Stimulated activated naive CD4-positive, alpha-beta T cell (primary cell): ENCODE data around the gene NPC1.
"Not testable (repeated sequence)": the region's sequence is repeated elsewhere in the genome, so short reads cannot be mapped to it uniquely, and the experiment has no call there.

Source experiments
- DNase-seq, 6 experiments: peaks; one replicate each; lab custom pipeline; 2025; lab: John Stamatoyannopoulos, UW

The NPC1 gene

GRCh38 chr18:23609390-23610023 lies 23.2 kb upstream of the NPC1 start:
- DNase-seq: no peak

GRCh38 chr18:23608211-23608610 lies 21.9 kb upstream of the NPC1 start:
- DNase-seq: no peak

- DNase-seq: no peak
Observed at GRCh38 chr18:23605941-23606340, 19.6 kb upstream of the NPC1 start.

DNA sequence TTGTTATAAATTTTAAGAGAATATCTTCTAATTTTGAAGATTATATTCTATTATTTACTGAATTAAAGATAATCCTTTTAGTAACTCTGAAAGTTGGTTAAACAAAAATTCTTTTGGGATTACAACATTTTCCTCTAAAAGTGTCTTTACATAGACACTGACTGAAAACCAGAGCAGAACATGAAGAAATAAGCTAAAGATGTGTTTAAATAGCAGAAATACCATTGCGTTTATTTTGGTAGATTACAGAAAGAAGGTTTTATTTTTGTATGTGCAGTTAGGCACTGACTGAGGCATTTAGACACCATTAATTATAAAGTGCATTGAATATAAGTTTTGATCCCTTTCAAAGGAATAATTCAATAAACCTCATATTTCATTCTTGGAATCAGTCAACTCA lies 13.5 kb upstream of the NPC1 start:
- no peak for DNase-seq

DNA sequence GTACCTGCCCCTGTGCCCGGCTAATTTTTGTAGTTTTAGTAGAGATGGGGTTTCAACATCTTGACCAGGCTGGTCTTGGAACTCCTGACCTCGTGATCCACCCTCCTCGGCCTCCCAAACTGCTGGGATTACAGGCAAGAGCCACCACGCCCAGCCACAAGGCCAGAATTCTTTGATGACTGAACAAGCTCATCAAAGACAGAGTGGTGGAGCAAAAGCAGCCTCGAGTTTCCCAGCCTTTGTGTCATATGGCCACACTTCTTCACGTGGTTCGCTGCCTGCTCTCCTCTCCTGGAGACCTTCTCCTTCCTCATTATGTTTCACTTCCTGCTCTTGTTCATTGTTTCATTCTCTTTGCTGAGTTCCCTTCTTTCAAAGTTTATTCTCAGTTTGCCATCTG lies 9.9 kb upstream of the NPC1 start:
- DNase-seq: no peak

DNA sequence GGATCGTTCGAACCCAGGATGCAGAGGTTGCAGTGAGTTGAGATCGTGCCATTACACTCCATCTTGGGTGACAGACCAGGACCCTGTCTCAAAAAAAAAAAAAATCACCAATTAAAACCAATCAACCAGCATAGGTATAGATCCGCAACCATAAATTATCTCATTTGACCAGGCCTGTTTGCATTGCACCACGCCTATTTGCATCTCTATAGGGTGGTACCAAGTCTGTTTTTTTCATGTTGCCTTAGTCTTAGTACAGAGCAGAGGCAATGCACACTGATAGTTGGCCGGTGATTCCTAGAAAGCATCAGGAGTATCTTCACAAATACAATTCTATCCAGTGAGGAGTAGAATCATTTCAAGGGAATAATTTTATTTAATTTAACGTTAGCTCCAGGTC lies 9.3 kb upstream of the NPC1 start:
- DNase-seq: no peak

DNA sequence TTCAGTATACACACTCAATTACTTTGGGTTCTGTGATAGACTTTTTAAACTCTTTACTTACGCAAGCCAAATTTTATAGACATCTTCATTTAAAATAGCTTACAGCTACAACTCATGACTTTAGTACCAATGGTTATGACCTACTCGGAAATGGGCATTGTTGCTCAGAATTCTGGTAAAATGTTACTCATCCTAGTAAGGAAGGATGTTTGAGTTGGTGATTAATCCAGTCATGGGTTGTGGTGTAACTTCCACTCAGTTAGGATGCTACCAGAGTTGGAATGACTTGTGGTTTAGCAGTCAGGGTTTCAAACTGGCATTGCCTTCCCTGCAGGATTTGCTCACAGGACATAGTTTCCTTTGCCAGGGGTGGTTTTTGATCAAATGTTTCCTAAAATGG lies 7.4 kb upstream of the NPC1 start:
- DNase-seq: no peak

DNA sequence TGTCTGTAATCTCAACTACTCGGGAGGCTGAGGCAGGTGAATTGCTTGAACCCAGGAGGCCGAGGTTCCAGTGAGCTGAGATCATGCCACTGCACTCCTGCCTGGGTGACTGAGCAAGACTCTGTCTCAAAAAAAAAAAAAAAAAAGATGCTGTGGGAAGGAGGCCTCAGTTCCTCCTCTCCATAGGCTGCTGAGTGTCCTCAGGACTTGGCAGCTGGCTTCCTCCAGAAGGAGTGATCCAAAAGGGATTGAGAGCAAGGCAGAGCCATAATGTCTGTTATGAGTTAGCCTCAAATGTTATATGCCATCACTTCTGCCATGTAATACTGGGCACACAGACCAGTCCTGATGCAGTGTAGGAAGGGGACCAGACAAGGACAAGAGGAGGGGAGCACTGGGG lies 6.6 kb upstream of the NPC1 start:
- no peak for DNase-seq

DNA sequence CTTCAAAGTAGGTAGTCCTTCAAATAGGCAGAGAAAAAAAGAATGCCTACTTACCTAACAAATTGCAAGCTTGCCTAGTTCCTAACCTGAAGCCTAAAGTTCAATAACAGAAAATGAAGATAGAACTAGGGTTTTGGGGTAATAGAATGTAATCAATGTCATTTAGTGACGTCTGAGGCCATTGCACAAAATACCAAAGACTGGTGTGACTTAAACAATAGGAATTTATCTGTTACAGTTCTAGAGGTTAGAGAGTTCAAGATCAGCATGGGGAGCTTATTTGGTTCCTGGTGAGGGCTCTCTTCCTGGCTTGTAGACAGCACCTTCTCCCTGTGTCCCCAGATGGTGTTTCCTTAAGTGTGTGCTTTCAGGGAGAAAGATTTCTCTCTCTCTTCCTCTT lies 4.7 kb upstream of the NPC1 start:
- DNase-seq: no peak

DNA sequence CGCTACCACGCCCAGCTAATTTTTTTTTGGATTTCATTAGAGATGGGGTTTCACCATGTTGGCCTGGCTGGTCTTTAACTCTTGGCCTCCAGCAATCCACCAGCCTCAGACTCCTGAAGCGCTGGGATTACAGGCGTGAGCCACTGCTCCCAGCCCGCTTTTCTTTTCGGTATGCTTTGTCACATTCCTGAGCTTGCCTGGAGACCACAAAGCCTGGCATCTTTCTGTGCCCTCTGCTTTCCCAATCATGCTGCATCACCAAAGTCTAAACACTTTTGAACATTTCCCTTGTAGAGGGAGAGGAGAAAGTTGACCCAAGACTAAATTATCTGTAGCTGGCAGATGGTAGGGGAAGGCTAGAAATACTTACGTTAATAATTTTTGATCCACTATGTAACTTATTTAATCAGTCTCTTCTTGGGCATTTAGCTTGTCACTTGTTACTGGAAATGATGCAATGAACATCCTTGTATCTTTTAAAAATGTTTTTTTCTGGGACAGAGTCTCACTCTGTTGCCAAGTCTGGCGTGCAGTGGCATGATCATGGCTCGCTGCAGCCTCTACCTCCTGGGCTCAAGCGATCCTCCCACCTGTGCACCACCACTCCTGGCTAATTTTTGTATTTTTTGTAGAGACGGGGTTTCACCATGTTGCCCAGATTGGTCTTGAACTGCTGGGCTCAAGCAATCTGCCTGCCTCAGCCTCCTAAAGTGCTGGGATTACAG lies 2.7 kb upstream of the NPC1 start:
- DNase-seq: no peak

DNA sequence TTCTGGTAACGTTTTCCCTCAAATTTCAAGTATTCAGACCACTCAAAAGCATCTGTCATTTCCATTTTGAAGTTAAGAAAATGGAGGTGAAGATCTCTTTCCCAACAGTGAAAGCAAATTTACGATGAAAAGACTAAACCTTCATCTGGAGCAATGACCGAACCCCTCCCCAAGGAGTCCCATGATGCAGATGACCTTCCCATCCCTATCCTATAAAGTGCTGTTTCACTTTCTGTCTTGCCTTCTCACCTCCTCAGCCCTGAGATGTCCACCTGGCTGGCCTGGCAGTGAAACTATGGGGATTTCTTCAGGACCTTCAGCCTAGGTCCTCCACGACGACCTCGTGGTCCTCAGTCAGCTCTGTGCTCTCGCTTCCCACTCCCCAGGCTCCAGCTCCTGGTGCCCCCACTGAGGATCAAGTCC lies 925 bp upstream of the NPC1 start:
- no peak for DNase-seq

DNA sequence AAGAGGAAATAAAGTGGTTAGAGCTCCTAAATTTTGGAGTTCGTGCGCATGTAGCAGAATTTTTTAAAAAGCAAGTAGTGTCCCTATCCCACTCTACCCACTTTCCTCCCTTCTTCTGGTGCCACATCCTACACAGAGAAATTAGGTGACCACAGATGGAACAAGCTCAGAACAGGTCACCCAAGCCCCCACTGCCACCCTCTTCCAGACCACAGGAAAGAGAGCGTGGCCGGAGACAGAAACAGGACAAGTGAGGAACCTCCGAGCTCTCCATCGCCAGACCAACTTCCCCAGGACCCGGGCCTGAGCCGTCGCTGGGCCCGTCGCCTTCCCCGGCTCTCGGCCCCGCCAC lies 433 bp downstream of the NPC1 start:
- peak in 2 of 6 experiments; percentile 23 to 57 for DNase-seq

- DNase-seq: no peak
Observed at GRCh38 chr18:23585007-23585871, 1.1 kb downstream of the NPC1 start.

DNA sequence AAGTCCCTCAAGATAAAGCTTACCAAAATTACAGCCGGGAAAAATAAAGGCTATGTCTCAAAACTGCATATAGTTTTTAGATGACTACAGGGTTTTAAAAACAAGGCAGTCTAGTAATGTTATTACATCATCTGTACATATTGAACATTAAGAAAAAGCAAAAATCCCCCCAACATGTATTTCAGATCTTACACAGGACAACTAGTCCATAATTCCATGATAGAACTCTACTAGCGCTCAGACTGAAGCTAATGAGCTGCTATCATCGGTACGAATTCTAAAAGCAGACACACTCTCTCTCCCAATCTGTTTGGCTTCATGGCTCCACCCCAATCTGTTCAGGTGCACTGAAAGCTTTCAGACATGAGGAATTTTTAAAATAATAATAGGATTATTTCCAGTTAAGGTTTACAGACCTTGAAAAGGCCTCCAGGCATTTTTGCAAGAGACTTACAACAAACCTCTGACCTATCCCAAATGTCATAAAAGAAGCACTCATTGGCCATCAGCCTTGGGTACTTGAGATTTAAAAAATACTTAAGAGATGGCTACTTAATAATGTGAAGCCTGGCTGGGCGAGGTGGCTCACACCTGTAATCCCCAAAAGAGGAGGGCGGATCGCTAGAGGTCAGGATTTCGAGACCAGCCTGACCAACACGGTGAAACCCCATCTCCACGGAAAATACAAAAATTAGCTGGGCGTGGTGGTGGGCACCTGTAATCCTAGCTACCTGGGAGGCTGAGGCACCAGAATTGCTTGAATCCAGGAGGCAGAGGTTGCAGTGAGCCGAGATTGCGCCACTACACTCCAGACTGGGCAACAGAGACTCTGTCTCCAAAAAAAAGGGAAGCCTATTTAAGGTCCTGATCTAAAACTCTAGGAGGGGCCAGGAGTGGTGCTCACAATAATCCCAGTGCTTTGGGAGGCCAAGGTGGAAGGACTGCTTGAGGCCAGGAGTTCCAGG lies 2.0 kb downstream of the NPC1 start:
- no peak for DNase-seq

DNA sequence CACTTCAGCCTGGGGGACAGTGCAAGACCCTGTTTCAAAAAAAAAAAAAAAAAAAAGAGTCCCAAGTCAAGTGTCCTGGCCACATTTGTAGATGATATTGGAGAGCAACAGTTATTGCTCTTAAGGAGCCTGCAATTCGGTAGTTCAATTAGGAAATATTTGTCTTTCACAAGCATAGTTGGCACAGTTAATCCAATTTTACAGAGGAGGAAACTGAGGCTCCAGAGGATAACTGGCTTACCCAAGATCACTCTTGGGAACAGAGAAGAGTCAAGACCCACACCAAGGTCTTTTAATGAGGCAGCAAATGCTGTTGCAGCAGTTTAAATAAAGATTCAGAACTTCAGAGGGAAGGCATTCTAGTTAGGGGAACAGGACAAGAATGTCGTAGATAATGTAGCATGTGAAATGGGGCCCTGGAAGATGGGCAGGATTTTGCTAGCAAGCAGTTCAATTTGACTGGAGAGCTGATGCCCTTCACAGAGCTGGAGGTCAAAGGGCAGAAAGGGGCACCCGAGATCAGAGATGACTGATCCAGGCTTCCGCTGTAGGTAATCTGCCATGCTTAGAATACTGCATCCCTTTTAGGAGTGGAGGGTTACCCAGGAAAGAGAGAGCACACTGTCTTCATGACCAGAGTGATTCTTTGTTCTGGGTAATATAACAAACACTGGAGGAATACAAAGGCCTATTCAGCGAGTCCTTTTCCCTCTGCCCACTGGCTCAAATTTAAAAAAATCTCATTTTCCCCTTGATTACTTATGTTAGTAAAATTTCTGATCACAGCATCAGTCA lies 3.0 kb downstream of the NPC1 start:
- no peak for DNase-seq

GRCh38 chr18:23580677-23581367 lies 5.5 kb downstream of the NPC1 start:
- no peak for DNase-seq

DNA sequence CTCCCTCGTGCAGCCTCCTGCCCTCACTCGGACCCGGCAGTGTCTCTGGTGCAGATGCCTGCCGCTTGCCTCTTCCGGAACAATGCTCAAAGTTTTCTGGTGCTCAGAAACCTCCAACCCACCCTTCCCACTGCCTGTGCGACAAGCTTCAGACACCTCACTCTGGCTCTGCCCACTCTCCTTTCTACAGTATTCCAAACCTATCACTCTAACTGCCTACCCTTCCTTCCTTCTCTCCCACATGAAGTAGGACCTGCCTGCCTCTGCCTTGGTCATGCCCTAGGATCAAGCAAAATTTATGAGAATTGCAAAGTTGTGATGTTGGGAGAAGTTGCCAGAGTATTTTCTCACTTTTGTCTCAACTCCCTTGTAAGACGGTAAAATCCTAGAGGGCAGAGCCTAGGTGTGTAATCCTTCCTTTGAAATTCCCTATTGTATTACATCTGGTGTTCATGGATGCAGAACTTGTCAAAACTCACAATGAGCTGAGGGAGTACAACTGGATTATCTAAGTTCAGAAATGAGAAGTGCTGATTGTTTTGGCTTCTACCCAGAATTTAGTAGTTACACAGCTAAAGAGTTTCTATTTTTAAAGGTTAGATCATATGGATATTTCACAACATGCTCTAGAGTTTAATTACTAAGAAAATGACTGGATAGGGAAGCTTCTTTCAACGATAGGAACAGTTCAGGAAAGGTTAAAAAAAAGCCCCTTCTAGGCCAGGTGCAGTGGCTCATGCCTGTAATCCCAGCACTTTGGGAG lies 7.2 kb downstream of the NPC1 start:
- DNase-seq: no peak

- DNase-seq: no peak
Observed at GRCh38 chr18:23578067-23578701, 8.1 kb downstream of the NPC1 start.

GRCh38 chr18:23577521-23577920 lies 8.8 kb downstream of the NPC1 start:
- not testable (repeated sequence) for DNase-seq
